ENCODE data around the gene SLC25A13.

SLC25A13 gene

GRCh38 chr7:96332325-96332724, 10.4 kb upstream of the SLC25A13 start:
- 100% methylated on average over 2 of the region's 3 CpGs for WGBS (ENCODE audit: insufficient coverage)
- Histone ChIP-seq H3K4me1 (ENCODE audit: control extremely low read depth in 1 of 4, control insufficient read depth in 4 of 4, insufficient read depth in 4 of 4, low read length in 3 of 4) (no peaks in the 10 kb centered on the region), H3K4me3 (ENCODE audit: control insufficient read depth in 1 of 7, extremely low read depth in 1 of 7, insufficient read depth in 4 of 7, low read depth in 2 of 7, low read length in 6 of 7) (no peak overlapping the region), H3K27me3 (replicated peaks in 2 of 5; ENCODE audit: control insufficient read depth in 4 of 5, insufficient read depth in 5 of 5, low read length in 4 of 5) (no peaks in the 10 kb centered on the region), H3K27ac (ENCODE audit: insufficient read depth in 1 of 2, low read depth in 1 of 2, low read length in 2 of 2, poor library complexity in 1 of 2, severe bottlenecking in 2 of 2) (no peak overlapping the region), H3K9me3 (ENCODE audit: control extremely low read depth in 1 of 5, control insufficient read depth in 4 of 5, insufficient read depth in 2 of 5, low read depth in 1 of 5, low read length in 4 of 5) (peaks cover 0 to 3% (median 0%) of the 10 kb centered on the region in 5 experiments), H3K36me3 (ENCODE audit: control insufficient read depth in 4 of 4, insufficient read depth in 4 of 4, low read length in 3 of 4) (no peaks in the 10 kb centered on the region)
- DNase-seq, result no peak
- ChIA-PET POLR2A (no interaction called here), CTCF (interaction anchor here (1.1 kb wide), 1 partner anchor 7 kb away, joined by 4 read pairs; no protein-coding TSS in a partner anchor)

GRCh38 chr7:96331775-96332174, 9.9 kb upstream of the SLC25A13 start:
- no peak overlapping the region for H3K27ac ChIP-seq (ENCODE audit: insufficient read depth in 1 of 2, low read depth in 1 of 2, low read length in 2 of 2, poor library complexity in 1 of 2, severe bottlenecking in 2 of 2)

GRCh38 chr7:96331233-96331632, 9.3 kb upstream of the SLC25A13 start:
- Histone ChIP-seq H3K27me3 (replicated peaks in 2 of 5; ENCODE audit: control insufficient read depth in 4 of 5, insufficient read depth in 5 of 5, low read length in 4 of 5) (no peaks in the 10 kb centered on the region), H3K9me3 (ENCODE audit: control extremely low read depth in 1 of 5, control insufficient read depth in 4 of 5, insufficient read depth in 2 of 5, low read depth in 1 of 5, low read length in 4 of 5) (peaks cover 0 to 3% (median 0%) of the 10 kb centered on the region in 5 experiments), H3K36me3 (ENCODE audit: control insufficient read depth in 4 of 4, insufficient read depth in 4 of 4, low read length in 3 of 4) (no peaks in the 10 kb centered on the region), H3K4me3 (ENCODE audit: control insufficient read depth in 1 of 7, extremely low read depth in 1 of 7, insufficient read depth in 4 of 7, low read depth in 2 of 7, low read length in 6 of 7) (no peak overlapping the region), H3K27ac (ENCODE audit: insufficient read depth in 1 of 2, low read depth in 1 of 2, low read length in 2 of 2, poor library complexity in 1 of 2, severe bottlenecking in 2 of 2) (no peak overlapping the region), H3K4me1 (ENCODE audit: control extremely low read depth in 1 of 4, control insufficient read depth in 4 of 4, insufficient read depth in 4 of 4, low read length in 3 of 4) (peaks cover 0 to 2% (median 0%) of the 10 kb centered on the region in 4 experiments)
- 100% methylated on average over 1 of the region's 2 CpGs for WGBS (ENCODE audit: insufficient coverage)
- POLR2A ChIA-PET, result no interaction called here
- CTCF ChIA-PET, result interaction anchor here (1.1 kb wide), 1 partner anchor 8 kb away, joined by 4 read pairs; no protein-coding TSS in a partner anchor
- DNase-seq, result no peak

More at GRCh38 chr7:96331775-96332174, 9.9 kb upstream of the SLC25A13 start:
- Histone ChIP-seq H3K4me1 (ENCODE audit: control extremely low read depth in 1 of 4, control insufficient read depth in 4 of 4, insufficient read depth in 4 of 4, low read length in 3 of 4) (peaks cover 0 to 2% (median 0%) of the 10 kb centered on the region in 4 experiments), H3K4me3 (ENCODE audit: control insufficient read depth in 1 of 7, extremely low read depth in 1 of 7, insufficient read depth in 4 of 7, low read depth in 2 of 7, low read length in 6 of 7) (no peak overlapping the region), H3K36me3 (ENCODE audit: control insufficient read depth in 4 of 4, insufficient read depth in 4 of 4, low read length in 3 of 4) (no peaks in the 10 kb centered on the region), H3K27me3 (replicated peaks in 2 of 5; ENCODE audit: control insufficient read depth in 4 of 5, insufficient read depth in 5 of 5, low read length in 4 of 5) (no peaks in the 10 kb centered on the region), H3K9me3 (ENCODE audit: control extremely low read depth in 1 of 5, control insufficient read depth in 4 of 5, insufficient read depth in 2 of 5, low read depth in 1 of 5, low read length in 4 of 5) (peaks cover 0 to 3% (median 0%) of the 10 kb centered on the region in 5 experiments)
- no peak for DNase-seq
- CTCF ChIA-PET, result interaction anchor here (1.1 kb wide), 1 partner anchor 8 kb away, joined by 4 read pairs; no protein-coding TSS in a partner anchor
- POLR2A ChIA-PET, result no interaction called here
- WGBS (ENCODE audit: insufficient coverage), result 100% methylated on average over 1 of the region's 3 CpGs

GRCh38 chr7:96330193-96330592, 8.3 kb upstream of the SLC25A13 start:
- ChIA-PET CTCF (no interaction called here), POLR2A (no interaction called here)
- 100% methylated on average over 1 of the region's 2 CpGs for WGBS (ENCODE audit: insufficient coverage)
- no peak overlapping the region for H3K4me3 ChIP-seq (ENCODE audit: control insufficient read depth in 1 of 7, extremely low read depth in 1 of 7, insufficient read depth in 4 of 7, low read depth in 2 of 7, low read length in 6 of 7)
- no peaks in the 10 kb centered on the region for H3K27me3 ChIP-seq (replicated peaks in 2 of 5; ENCODE audit: control insufficient read depth in 4 of 5, insufficient read depth in 5 of 5, low read length in 4 of 5)
- H3K9me3 ChIP-seq (ENCODE audit: control extremely low read depth in 1 of 5, control insufficient read depth in 4 of 5, insufficient read depth in 2 of 5, low read depth in 1 of 5, low read length in 4 of 5), result peaks cover 0 to 3% (median 0%) of the 10 kb centered on the region in 5 experiments
- peaks cover 0 to 2% (median 0%) of the 10 kb centered on the region in 4 experiments for H3K4me1 ChIP-seq (ENCODE audit: control extremely low read depth in 1 of 4, control insufficient read depth in 4 of 4, insufficient read depth in 4 of 4, low read length in 3 of 4)
- H3K27ac ChIP-seq (ENCODE audit: insufficient read depth in 1 of 2, low read depth in 1 of 2, low read length in 2 of 2, poor library complexity in 1 of 2, severe bottlenecking in 2 of 2), result no peak overlapping the region
- DNase-seq, result no peak
- no peaks in the 10 kb centered on the region for H3K36me3 ChIP-seq (ENCODE audit: control insufficient read depth in 4 of 4, insufficient read depth in 4 of 4, low read length in 3 of 4)

GRCh38 chr7:96329241-96329640, 7.3 kb upstream of the SLC25A13 start:
- peaks cover 0 to 2% (median 0%) of the 10 kb centered on the region in 4 experiments for H3K4me1 ChIP-seq (ENCODE audit: control extremely low read depth in 1 of 4, control insufficient read depth in 4 of 4, insufficient read depth in 4 of 4, low read length in 3 of 4)
- no peaks in the 10 kb centered on the region for H3K36me3 ChIP-seq (ENCODE audit: control insufficient read depth in 4 of 4, insufficient read depth in 4 of 4, low read length in 3 of 4)
- no peaks in the 10 kb centered on the region for H3K27me3 ChIP-seq (replicated peaks in 2 of 5; ENCODE audit: control insufficient read depth in 4 of 5, insufficient read depth in 5 of 5, low read length in 4 of 5)
- ChIA-PET POLR2A (no interaction called here), CTCF (no interaction called here)
- WGBS (ENCODE audit: insufficient coverage), result 88% methylated on average over 1 of the region's 1 CpG
- DNase-seq, result no peak
- no peak overlapping the region for H3K27ac ChIP-seq (ENCODE audit: insufficient read depth in 1 of 2, low read depth in 1 of 2, low read length in 2 of 2, poor library complexity in 1 of 2, severe bottlenecking in 2 of 2)
- H3K9me3 ChIP-seq (ENCODE audit: control extremely low read depth in 1 of 5, control insufficient read depth in 4 of 5, insufficient read depth in 2 of 5, low read depth in 1 of 5, low read length in 4 of 5), result peaks cover 0 to 3% (median 0%) of the 10 kb centered on the region in 5 experiments
- no peak overlapping the region for H3K4me3 ChIP-seq (ENCODE audit: control insufficient read depth in 1 of 7, extremely low read depth in 1 of 7, insufficient read depth in 4 of 7, low read depth in 2 of 7, low read length in 6 of 7)

DNA sequence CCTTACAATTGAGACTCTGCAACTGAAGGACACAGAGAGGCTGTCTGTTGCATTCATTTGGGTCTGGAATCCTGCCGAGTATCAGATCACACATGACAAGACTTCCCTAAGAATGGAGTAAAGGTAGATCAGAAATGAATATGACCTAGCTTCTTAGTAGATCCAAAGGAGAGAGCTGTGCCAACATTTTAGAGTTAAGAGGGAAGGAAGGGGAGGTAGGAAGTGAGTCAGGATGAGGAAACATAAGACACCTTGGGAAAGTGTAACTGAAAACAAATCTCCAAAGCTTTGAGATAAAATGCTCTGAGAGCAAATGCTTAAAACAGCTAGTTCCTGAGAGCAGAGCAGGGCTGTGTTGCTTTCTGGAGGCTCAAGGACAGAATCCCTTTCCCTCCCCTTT, 6.1 kb upstream of the SLC25A13 start:
- no CpG with 5 or more reads among the region's 1 CpG for WGBS (ENCODE audit: insufficient coverage)
- ChIA-PET POLR2A (no interaction called here), CTCF (interaction anchor here (1.0 to 1.1 kb wide), 2 partner anchors 12 to 104 kb away, joined by 3 read pairs; no protein-coding TSS in a partner anchor)
- H3K27ac ChIP-seq (ENCODE audit: insufficient read depth in 1 of 2, low read depth in 1 of 2, low read length in 2 of 2, poor library complexity in 1 of 2, severe bottlenecking in 2 of 2), result no peak overlapping the region
- no peaks in the 10 kb centered on the region for H3K27me3 ChIP-seq (replicated peaks in 2 of 5; ENCODE audit: control insufficient read depth in 4 of 5, insufficient read depth in 5 of 5, low read length in 4 of 5)
- H3K36me3 ChIP-seq (ENCODE audit: control insufficient read depth in 4 of 4, insufficient read depth in 4 of 4, low read length in 3 of 4), result no peaks in the 10 kb centered on the region
- H3K9me3 ChIP-seq (ENCODE audit: control extremely low read depth in 1 of 5, control insufficient read depth in 4 of 5, insufficient read depth in 2 of 5, low read depth in 1 of 5, low read length in 4 of 5), result no peaks in the 10 kb centered on the region
- no peak for DNase-seq
- peaks cover 0 to 2% (median 0%) of the 10 kb centered on the region in 4 experiments for H3K4me1 ChIP-seq (ENCODE audit: control extremely low read depth in 1 of 4, control insufficient read depth in 4 of 4, insufficient read depth in 4 of 4, low read length in 3 of 4)
- H3K4me3 ChIP-seq (ENCODE audit: control insufficient read depth in 1 of 7, extremely low read depth in 1 of 7, insufficient read depth in 4 of 7, low read depth in 2 of 7, low read length in 6 of 7), result no peak overlapping the region

GRCh38 chr7:96327429-96327828, 5.5 kb upstream of the SLC25A13 start:
- Histone ChIP-seq H3K4me3 (ENCODE audit: control insufficient read depth in 1 of 7, extremely low read depth in 1 of 7, insufficient read depth in 4 of 7, low read depth in 2 of 7, low read length in 6 of 7) (no peak overlapping the region), H3K36me3 (ENCODE audit: control insufficient read depth in 4 of 4, insufficient read depth in 4 of 4, low read length in 3 of 4) (no peaks in the 10 kb centered on the region), H3K9me3 (ENCODE audit: control extremely low read depth in 1 of 5, control insufficient read depth in 4 of 5, insufficient read depth in 2 of 5, low read depth in 1 of 5, low read length in 4 of 5) (no peaks in the 10 kb centered on the region), H3K4me1 (ENCODE audit: control extremely low read depth in 1 of 4, control insufficient read depth in 4 of 4, insufficient read depth in 4 of 4, low read length in 3 of 4) (peaks cover 1 to 3% (median 2%) of the 10 kb centered on the region in 4 experiments), H3K27ac (ENCODE audit: insufficient read depth in 1 of 2, low read depth in 1 of 2, low read length in 2 of 2, poor library complexity in 1 of 2, severe bottlenecking in 2 of 2) (no peak overlapping the region), H3K27me3 (replicated peaks in 2 of 5; ENCODE audit: control insufficient read depth in 4 of 5, insufficient read depth in 5 of 5, low read length in 4 of 5) (no peaks in the 10 kb centered on the region)
- DNase-seq, result no peak
- ChIA-PET CTCF (interaction anchor here (1.0 to 1.1 kb wide), 2 partner anchors 12 to 103 kb away, joined by 3 read pairs; no protein-coding TSS in a partner anchor), POLR2A (no interaction called here)
- 100% methylated on average over 1 of the region's 3 CpGs for WGBS (ENCODE audit: insufficient coverage)
